H1 (cell line): ENCODE results near the gene AVP. TPM values are rescaled to one million over a fixed set of nuclear protein-coding genes. Genes with fewer than 3 reads are reported as not detected.

Source experiments
- CTCF ChIA-PET: fragments of 300-600 bp; sonication (Branson Sonifier 250); formaldehyde crosslinking; loops from one replicate; lab custom pipeline; 2021; ENCODE audit not compliant: partially characterized antibody; lab: Charles Lee
- POLR2A ChIA-PET: fragments of 300-600 bp; sonication (Branson Sonifier 250); formaldehyde crosslinking; loops from one replicate; lab custom pipeline; 2021; ENCODE audit warnings: inconsistent platforms; ENCODE audit not compliant: partially characterized antibody; lab: Charles Lee
- DNase-seq, 2 experiments: peaks; one replicate each; pipeline versions ENCODE4 v3.0.0 to v3.0.0-alpha.2; 2010 to 2022; ENCODE audit warnings: low spot score in 2 of 2, low read depth in 1 of 2, mixed read lengths in 1 of 2
- FAIRE-seq: peaks from 2 replicates; lab custom pipeline; 2011; peaks lifted over from hg19 to GRCh38; lab: Jason Lieb, UNC
- H2AFZ ChIP-seq: 2 replicates; pipeline ENCODE4 v1.8.1; 2012; ENCODE audit warnings: low read length, inconsistent platforms
- H2AK5ac ChIP-seq: 2 replicates; pipeline ENCODE4 v1.6.1; 2013; ENCODE audit warnings: low read depth, low read length
- H2BK120ac ChIP-seq: replicated peaks from 2 replicates; pipeline ENCODE3; 2013; ENCODE audit warnings: low read depth, low read length, inconsistent platforms
- H2BK12ac ChIP-seq: 2 replicates; pipeline ENCODE4 v1.6.1; 2013; ENCODE audit warnings: low read depth, low read length
- H2BK15ac ChIP-seq: 2 replicates; pipeline ENCODE4 v1.6.1; 2013; ENCODE audit warnings: low read length
- H2BK20ac ChIP-seq: 2 replicates; pipeline ENCODE4 v1.6.1; 2013; ENCODE audit warnings: low read length
- H2BK5ac ChIP-seq: 2 replicates; pipeline ENCODE4 v1.6.1; 2013; ENCODE audit warnings: low read depth, low read length
- H3K14ac ChIP-seq: 2 replicates; pipeline ENCODE4 v1.6.1; 2013; ENCODE audit warnings: inconsistent platforms; ENCODE audit not compliant: insufficient read length
- H3K18ac ChIP-seq: 2 replicates; pipeline ENCODE4 v1.6.1; 2013; ENCODE audit warnings: low read length; ENCODE audit errors: extremely low read depth
- H3K23ac ChIP-seq: 2 replicates; pipeline ENCODE4 v1.6.1; 2013; ENCODE audit warnings: inconsistent platforms; ENCODE audit not compliant: insufficient read length
- H3K23me2 ChIP-seq: 2 replicates; pipeline ENCODE4 v1.6.1; 2013; ENCODE audit warnings: low read depth, low read length
- H3K27ac ChIP-seq: 2 replicates; pipeline ENCODE4 v1.6.1; 2011; ENCODE audit warnings: low read depth, low read length, inconsistent platforms
- H3K27me3 ChIP-seq, 4 experiments: replicated peaks in 1 of 4; 1 replicate in 1 of 4; 2 replicates in 3 of 4; pipeline versions ENCODE4 v1.6.1 to v1.8.1; 2011 to 2013; ENCODE audit warnings: low read length in 3 of 4, mild to moderate bottlenecking in 3 of 4, inconsistent platforms in 2 of 4, mixed read lengths in 2 of 4, moderate library complexity in 1 of 4; ENCODE audit not compliant: control insufficient read depth in 3 of 4, insufficient read depth in 3 of 4; ENCODE audit errors: extremely low read depth in 1 of 4
- H3K36me3 ChIP-seq, 4 experiments: 2 replicates each; pipeline versions ENCODE4 v1.6.1 to v1.8.1; 2011 to 2013; ENCODE audit warnings: mild to moderate bottlenecking in 4 of 4, low read length in 3 of 4, moderate library complexity in 2 of 4, control low read depth in 1 of 4, inconsistent platforms in 1 of 4; ENCODE audit not compliant: insufficient read depth in 4 of 4, control insufficient read depth in 2 of 4
- H3K4ac ChIP-seq: replicated peaks from 2 replicates; pipeline ENCODE3; 2013; ENCODE audit warnings: low read length, low read depth, mixed read lengths, inconsistent platforms; ENCODE audit not compliant: insufficient read length
- H3K4me1 ChIP-seq, 4 experiments: replicated peaks in 1 of 4; 1 replicate in 1 of 4; 2 replicates in 3 of 4; pipeline versions ENCODE4 v1.6.1 to v1.8.1; 2011 to 2013; ENCODE audit warnings: low read length in 3 of 4, inconsistent platforms in 2 of 4, mixed read lengths in 1 of 4; ENCODE audit not compliant: insufficient read depth in 4 of 4, control insufficient read depth in 3 of 4
- H3K4me2 ChIP-seq, 2 experiments: 2 replicates each; pipeline versions ENCODE4 v1.6.1 to v1.8.1; 2011 to 2013; ENCODE audit warnings: low read depth in 2 of 2, low read length in 2 of 2, control low read depth in 1 of 2, inconsistent platforms in 1 of 2, mild to moderate bottlenecking in 1 of 2; ENCODE audit not compliant: insufficient read depth in 1 of 2
- H3K4me3 ChIP-seq, 4 experiments: fragments of 200-600, 300-600 bp in 1 of 4; sonication (generic), shearing (Covaris generic), sonication (Bioruptor Twin) in 1 of 4; 2 replicates each; pipeline versions ENCODE4 v1.5.1 to v1.8.1; 2011 to 2016; ENCODE audit warnings: low read length in 4 of 4, low read depth in 3 of 4, control low read depth in 2 of 4, inconsistent platforms in 2 of 4, mild to moderate bottlenecking in 2 of 4, mixed read lengths in 1 of 4, moderate library complexity in 1 of 4; ENCODE audit not compliant: insufficient read depth in 2 of 4; ENCODE audit errors: extremely low read depth in 1 of 4
- H3K56ac ChIP-seq: replicated peaks from 2 replicates; pipeline ENCODE3; 2013; ENCODE audit warnings: low read depth, mild to moderate bottlenecking, mixed read lengths, low read length, inconsistent platforms; ENCODE audit not compliant: insufficient read length
- H3K79me1 ChIP-seq: 2 replicates; pipeline ENCODE4 v1.6.1; 2013; ENCODE audit warnings: low read depth, low read length, control low read depth
- H3K79me2 ChIP-seq, 2 experiments: 2 replicates each; pipeline versions ENCODE4 v1.6.1 to v1.8.1; 2012 to 2013; ENCODE audit warnings: low read length in 2 of 2, mild to moderate bottlenecking in 2 of 2, inconsistent platforms in 1 of 2; ENCODE audit not compliant: insufficient read depth in 2 of 2, control insufficient read depth in 1 of 2
- H3K9ac ChIP-seq, 4 experiments: replicated peaks in 1 of 4; 1 replicate in 1 of 4; 2 replicates in 3 of 4; pipeline versions ENCODE4 v1.6.1 to v1.8.1; 2011 to 2013; ENCODE audit warnings: low read depth in 3 of 4, low read length in 3 of 4, control low read depth in 2 of 4, mild to moderate bottlenecking in 2 of 4, moderate library complexity in 2 of 4, inconsistent platforms in 1 of 4; ENCODE audit errors: extremely low read depth in 1 of 4
- H3K9me3 ChIP-seq, 2 experiments: 2 replicates each; pipeline versions ENCODE4 v1.6.1 to v1.8.1; 2012 to 2013; ENCODE audit warnings: mild to moderate bottlenecking in 2 of 2, moderate library complexity in 2 of 2, control low read depth in 1 of 2, inconsistent platforms in 1 of 2, low read depth in 1 of 2, low read length in 1 of 2, mixed read lengths in 1 of 2; ENCODE audit not compliant: insufficient read depth in 2 of 2
- H4K20me1 ChIP-seq, 2 experiments: replicated peaks in 1 of 2; 2 replicates each; pipeline versions ENCODE3 to v1.8.1; 2011 to 2013; ENCODE audit warnings: inconsistent platforms in 2 of 2, low read length in 2 of 2, mild to moderate bottlenecking in 1 of 2; ENCODE audit not compliant: insufficient read depth in 2 of 2, control insufficient read depth in 1 of 2
- H4K5ac ChIP-seq: 2 replicates; pipeline ENCODE4 v1.6.1; 2013; ENCODE audit warnings: low read length, low read depth, mixed read lengths, inconsistent platforms; ENCODE audit not compliant: insufficient read length
- H4K8ac ChIP-seq: 2 replicates; pipeline ENCODE4 v1.8.0; 2013; ENCODE audit warnings: mild to moderate bottlenecking, moderate library complexity, low read length, inconsistent platforms; ENCODE audit not compliant: insufficient read depth; ENCODE audit errors: extremely low read depth
- H4K91ac ChIP-seq: replicated peaks from 2 replicates; pipeline ENCODE3; 2013; ENCODE audit warnings: low read length, mixed read lengths, inconsistent platforms; ENCODE audit not compliant: insufficient read length
- CBX5 ChIP-seq: fragments of 300-800, 300-1000 bp; sonication (generic); IDR thresholded peaks from 2 replicates; pipeline ENCODE4 v1.7.1; 2016; ENCODE audit warnings: antibody characterized with exemption, low read length, low read depth
- CBX8 ChIP-seq: fragments of 300-800, 300-1000 bp; sonication (generic); IDR thresholded peaks from 2 replicates; pipeline ENCODE4 v1.7.1; 2016; ENCODE audit warnings: low read depth, low read length, borderline replicate concordance
- E2F6 ChIP-seq: IDR thresholded peaks from 2 replicates; pipeline ENCODE4 v1.6.1; 2012; ENCODE audit warnings: inconsistent platforms
- FOSL1 ChIP-seq: IDR thresholded peaks from 2 replicates; pipeline ENCODE4 v1.6.1; 2011; ENCODE audit warnings: mild to moderate bottlenecking, low read depth, low read length, moderate library complexity; ENCODE audit not compliant: insufficient read depth
- GABPA ChIP-seq: IDR thresholded peaks from 2 replicates; pipeline ENCODE4 v1.6.1; 2011; ENCODE audit warnings: mild to moderate bottlenecking, low read length, moderate library complexity, borderline replicate concordance; ENCODE audit not compliant: insufficient read depth
- HDAC2 ChIP-seq, 2 experiments: fragments of 300-600 bp in 1 of 2; sonication (generic) in 1 of 2; IDR thresholded peaks; 2 replicates each; pipeline ENCODE4 v1.6.1; 2011 to 2012; ENCODE audit warnings: low read depth in 2 of 2, low read length in 2 of 2, mild to moderate bottlenecking in 2 of 2, moderate library complexity in 2 of 2, borderline replicate concordance in 1 of 2, inconsistent platforms in 1 of 2
- KDM1A ChIP-seq: fragments of 200-600, 300-600 bp; sonication (generic); IDR thresholded peaks from 2 replicates; pipeline ENCODE4 v1.7.1; 2016; ENCODE audit warnings: mild to moderate bottlenecking, low read length, borderline replicate concordance
- NANOG ChIP-seq: IDR thresholded peaks from 2 replicates; pipeline ENCODE4 v1.6.1; 2011; ENCODE audit warnings: low read length, low read depth, mild to moderate bottlenecking, inconsistent platforms; ENCODE audit not compliant: insufficient read depth, poor library complexity, severe bottlenecking
- SP1 ChIP-seq: IDR thresholded peaks from 2 replicates; pipeline ENCODE4 v1.6.1; 2011; ENCODE audit warnings: low read depth, low read length
- TEAD4 ChIP-seq: IDR thresholded peaks from 2 replicates; pipeline ENCODE4 v1.6.1; 2012; ENCODE audit warnings: low read depth, low read length, inconsistent platforms, mixed read lengths
- ZNF274 ChIP-seq: IDR thresholded peaks from 2 replicates; pipeline ENCODE4 v1.7.0; 2012; ENCODE audit warnings: low read length, borderline replicate concordance; ENCODE audit errors: extremely low read depth
- WGBS, 2 experiments: shearing (Covaris generic) in 1 of 2; methylation state at CpG; one replicate each; pipeline versions ENCODE4 v1.1.6 to v1.1.7; 2013 to 2015; ENCODE audit warnings: low lambda C conversion rate in 2 of 2, mixed read lengths in 2 of 2, inconsistent platforms in 1 of 2, low coverage in 1 of 2, missing lambda C conversion rate in 1 of 2; ENCODE audit not compliant: insufficient replicate concordance in 2 of 2, insufficient coverage in 1 of 2, insufficient read length in 1 of 2; ENCODE audit errors: extremely low coverage in 1 of 2, missing lambda C conversion rate in 1 of 2; 5-methylcytosine and 5-hydroxymethylcytosine counted together
- polyA plus RNA-seq, 7 experiments: library from polyadenylated mRNA; depleted of rRNA in 3 of 7; stranded (reverse) in 5 of 7; unstranded in 2 of 7; fragments of >200 nt in 5 of 7; fragments of 200-250 nt in 2 of 7; gene quantifications; 1 replicate in 5 of 7; 2 replicates in 1 of 7; 4 replicates in 1 of 7; pipeline versions ENCODE4 v1.2.1 to v1.2.3, GENCODE V29; 2011 to 2013; ENCODE audit warnings: missing spikeins in 2 of 7, mixed read lengths in 2 of 7
- total RNA-seq: library from RNA; stranded (reverse); fragmentation: NEBNext Ultra II Directional; extraction: Animal tissue kit (Norgen Biotek cat#: 25700); gene quantifications from 2 replicates; pipeline ENCODE4 v1.2.1, GENCODE V29; 2021
- TF ChIP-seq, protein P1 (sequence below): IDR thresholded peaks from 2 replicates; pipeline ENCODE4 v1.6.1; 2012; ENCODE audit warnings: inconsistent platforms

The AVP gene
- total and polyA plus RNA-seq, 2 of the 8 experiments (the other 6 are each of a cell fraction or from before 2014, with no cell fraction given), result 0.18 TPM; not detected in 1

DNA sequence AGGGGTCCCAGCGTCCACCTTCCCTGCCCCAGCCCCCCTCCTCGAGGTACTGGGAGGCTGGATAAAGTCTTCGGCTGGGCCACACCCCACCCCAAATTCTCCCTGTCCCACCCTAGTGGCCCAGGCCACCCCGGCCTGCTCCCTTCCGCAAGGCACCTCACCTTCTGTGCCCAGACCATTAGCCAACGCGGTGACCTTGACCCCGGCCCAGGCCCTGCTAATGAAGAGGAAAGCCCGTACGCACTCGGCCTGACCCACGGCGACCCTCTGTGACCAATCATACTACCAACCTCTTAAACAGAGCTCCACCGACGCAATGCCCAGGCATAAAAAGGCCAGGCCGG is 13.3 kb downstream of the AVP start:
- peak overlapping the region; percentile 19; the same call in 1 of the 2 replicates for H3K18ac ChIP-seq
- ChIA-PET CTCF (interaction anchor here (1.4 to 2.3 kb wide), 2 partner anchors 17 to 46 kb away, joined by 4 to 8 read pairs; no protein-coding TSS in a partner anchor), POLR2A (interaction anchor here (1.2 to 1.8 kb wide), 4 partner anchors 12 to 29 kb away, joined by 3 to 6 read pairs (median 4); partner anchors contain the start of gene GNRH2)
- no peaks in the 10 kb centered on the region for H3K79me2 ChIP-seq
- H2BK5ac ChIP-seq, result no peak overlapping the region
- no peaks in the 10 kb centered on the region for H4K20me1 ChIP-seq
- peaks cover 3% of the 10 kb centered on the region; the same call in 1 of the 2 replicates for H3K23me2 ChIP-seq
- no peaks in the 10 kb centered on the region for H3K36me3 ChIP-seq
- no peak overlapping the region for H4K5ac ChIP-seq
- H2BK15ac ChIP-seq, result no peak overlapping the region
- H3K27me3 ChIP-seq, result peaks cover 11 to 30% (median 27%) of the 10 kb centered on the region in 4 experiments
- 87% methylated on average over 12 of the region's 16 CpGs; no CpG with 5 or more reads in 1 of the 2 experiments for WGBS, 2 experiments
- 0 out of 2 replicates have a peak overlapping the region, but pooled peaks have one; percentile 20 for H4K8ac ChIP-seq
- no peak overlapping the region for H2BK20ac ChIP-seq
- peak overlapping the region in 1 of 4 experiments; percentile 61; a peak in 3 of 8 replicates for H3K4me3 ChIP-seq
- H2BK12ac ChIP-seq, result no peak overlapping the region
- no peak for FAIRE-seq
- H3K4ac ChIP-seq, result no peak overlapping the region
- no peak overlapping the region for H4K91ac ChIP-seq
- peak overlapping the region; percentile 46 to 72 for H3K4me2 ChIP-seq
- H2BK120ac ChIP-seq, result no peak overlapping the region
- H3K14ac ChIP-seq, result no peak overlapping the region
- no peak overlapping the region for H3K27ac ChIP-seq
- no peak overlapping the region for H3K56ac ChIP-seq
- H3K79me1 ChIP-seq, result no peaks in the 10 kb centered on the region
- no peak for DNase-seq
- H3K4me1 ChIP-seq, result peaks cover 0 to 8% (median 3%) of the 10 kb centered on the region in 4 experiments; a peak in 5 of 7 replicates
- H3K9ac ChIP-seq, result no peak overlapping the region
- no peak overlapping the region for H2AFZ ChIP-seq
- H3K9me3 ChIP-seq, result peaks cover 2 to 5% of the 10 kb centered on the region in 2 experiments; a peak in 2 of 4 replicates
- H2AK5ac ChIP-seq, result no peak overlapping the region
- no peak overlapping the region for H3K23ac ChIP-seq
- TF ChIP-seq HDAC2 (IDR thresholded peaks at IDR 0.05; ENCODE audit: borderline replicate concordance in 1 of 2, low read depth in 2 of 2, low read length in 2 of 2) (no peak), CBX5 (no peak), FOSL1 (no peak), NANOG (no peak), TEAD4 (no peak), SP1 (no peak), GABPA (no peak), ZNF274 (no peak), E2F6 (no peak), CBX8 (no peak), KDM1A (no peak)
- TF ChIP-seq, protein P1, sequence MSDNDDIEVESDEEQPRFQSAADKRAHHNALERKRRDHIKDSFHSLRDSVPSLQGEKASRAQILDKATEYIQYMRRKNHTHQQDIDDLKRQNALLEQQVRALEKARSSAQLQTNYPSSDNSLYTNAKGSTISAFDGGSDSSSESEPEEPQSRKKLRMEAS, result no peak
